A673 (cell line): Measurements from ENCODE around the gene ESM1. TPM values are rescaled to one million over a fixed set of nuclear protein-coding genes. Genes with fewer than 3 reads are reported as not detected.

Experiments used
- BruUV-seq: library from RNA; stranded (reverse); fragments of 400-500 nt; replicated peaks from 2 replicates; lab custom pipeline; 2021; lab: Mats Ljungman, UMichigan
- CTCF ChIA-PET: fragments of 300-600 bp; sonication (Branson Sonifier 250); formaldehyde crosslinking; loops from one replicate; lab custom pipeline; 2022; ENCODE audit warnings: antibody characterized with exemption; lab: Charles Lee
- POLR2A ChIA-PET: fragments of 300-600 bp; sonication (Branson Sonifier 250); formaldehyde crosslinking; loops from one replicate; lab custom pipeline; 2022; ENCODE audit warnings: antibody characterized with exemption; ENCODE audit not compliant: low non-redundant PET; lab: Charles Lee
- DNase-seq: peaks from one replicate; pipeline ENCODE4 v3.0.0-alpha.2; 2015; ENCODE audit warnings: low spot score
- H3K27ac ChIP-seq: fragments of 200-600 bp; sonication (generic); 2 replicates; pipeline ENCODE4 v1.5.1; 2016; ENCODE audit warnings: mixed run types, low read depth, mild to moderate bottlenecking, mixed read lengths, antibody characterized with exemption, low read length; ENCODE audit not compliant: poor library complexity, severe bottlenecking
- H3K27me3 ChIP-seq: fragments of 200-600 bp; sonication (generic); replicated peaks from 2 replicates; pipeline ENCODE4 v1.6.1; 2017; ENCODE audit warnings: mixed run types, low read depth, mild to moderate bottlenecking, mixed read lengths, antibody characterized with exemption, low read length; ENCODE audit not compliant: insufficient read depth, poor library complexity
- H3K36me3 ChIP-seq: fragments of 200-600 bp; sonication (generic); 2 replicates; pipeline ENCODE4 v1.6.1; 2016; ENCODE audit warnings: mixed run types, mild to moderate bottlenecking, mixed read lengths, antibody characterized with exemption, low read length; ENCODE audit not compliant: insufficient read depth, poor library complexity, severe bottlenecking
- H3K4me1 ChIP-seq: fragments of 200-600 bp; sonication (generic); 2 replicates; pipeline ENCODE4 v1.6.1; 2017; ENCODE audit warnings: mixed run types, mild to moderate bottlenecking, mixed read lengths, antibody characterized with exemption, low read length; ENCODE audit not compliant: insufficient read depth, poor library complexity, severe bottlenecking
- H3K4me3 ChIP-seq: fragments of 200-600 bp; sonication (generic); 2 replicates; pipeline ENCODE4 v1.5.1; 2016; ENCODE audit warnings: low read depth, mixed run types, mild to moderate bottlenecking, mixed read lengths, low read length; ENCODE audit not compliant: poor library complexity, severe bottlenecking
- H3K9me3 ChIP-seq: fragments of 200-600 bp; sonication (generic); 2 replicates; pipeline ENCODE4 v1.6.1; 2016; ENCODE audit warnings: mixed run types, low read depth, mild to moderate bottlenecking, mixed read lengths, antibody characterized with exemption, low read length; ENCODE audit not compliant: poor library complexity, severe bottlenecking
- CTCF ChIP-seq: fragments of 300-800, 200-600 bp; sonication (generic); conservative IDR thresholded peaks from 2 replicates; pipeline ENCODE4 v1.5.1; 2017; ENCODE audit warnings: low read depth, mild to moderate bottlenecking, antibody characterized with exemption, low read length, moderate library complexity, mixed read lengths
- EZH2 ChIP-seq: fragments of 200-600 bp; sonication (generic); IDR thresholded peaks from 2 replicates; pipeline ENCODE4 v1.6.1; 2017; ENCODE audit warnings: borderline replicate concordance, low read depth, mild to moderate bottlenecking, mixed read lengths, antibody characterized with exemption, low read length; ENCODE audit not compliant: poor library complexity, severe bottlenecking
- intact Hi-C: fragments of 100-400 bp; cut with micrococcal nuclease; formaldehyde crosslinking; loops from one replicate; pipeline ENCODE4 v1.10.0; 2022; ENCODE audit not compliant: unreplicated experiment
- total RNA-seq: library from RNA; stranded (reverse); gene quantifications from 2 replicates; pipeline ENCODE4 v1.2.3, GENCODE V29; 2021

Gene ESM1
- total RNA-seq, 1 experiment from 2014 or later: not detected

- POLR2A ChIA-PET: no interaction called here
These were observed 3.4 kb upstream of the ESM1 start for GRCh38 chr5:54988817-54989216.

GRCh38 chr5:54988218-54988617 lies 2.8 kb upstream of the ESM1 start:
- DNase-seq: no peak
- CTCF ChIA-PET: no interaction called here

More at GRCh38 chr5:54988817-54989216, 3.4 kb upstream of the ESM1 start:
- CTCF ChIA-PET: no interaction called here
- Histone ChIP-seq H3K36me3 (no peaks in the 10 kb centered on the region), H3K27ac (no peak overlapping the region), H3K4me3 (no peak overlapping the region), H3K9me3 (no peaks in the 10 kb centered on the region), H3K4me1 (no peaks in the 10 kb centered on the region), H3K27me3 (peaks cover 57% of the 10 kb centered on the region)
- intact Hi-C loops: no loop called here
- no TSS peak for BruUV-seq
- no peak for TF ChIP-seq CTCF
- TF ChIP-seq EZH2: no peak
- no peak for DNase-seq

GRCh38 chr5:54986269-54986654 lies 869 bp upstream of the ESM1 start:
- no peak overlapping the region for H3K4me3 ChIP-seq
- TF ChIP-seq EZH2: no peak
- no peak for TF ChIP-seq CTCF

More at GRCh38 chr5:54988218-54988617, 2.8 kb upstream of the ESM1 start:
- BruUV-seq: no TSS peak
- Histone ChIP-seq H3K36me3 (no peaks in the 10 kb centered on the region), H3K9me3 (no peaks in the 10 kb centered on the region), H3K4me1 (no peaks in the 10 kb centered on the region), H3K4me3 (no peak overlapping the region), H3K27ac (no peak overlapping the region), H3K27me3 (peaks cover 62% of the 10 kb centered on the region)
- POLR2A ChIA-PET: no interaction called here
- intact Hi-C loops: no loop called here
- TF ChIP-seq CTCF (no peak), EZH2 (no peak)

More at GRCh38 chr5:54986269-54986654, 869 bp upstream of the ESM1 start:
- Histone ChIP-seq H3K4me1 (no peaks in the 10 kb centered on the region), H3K9me3 (no peaks in the 10 kb centered on the region), H3K27ac (no peak overlapping the region), H3K36me3 (no peaks in the 10 kb centered on the region), H3K27me3 (peaks cover 78% of the 10 kb centered on the region)
- BruUV-seq: no TSS peak
- intact Hi-C loops: no loop called here
- DNase-seq: no peak
- ChIA-PET POLR2A (no interaction called here), CTCF (no interaction called here)
